GM18870 (cell line): ENCODE measurements around the gene HNRNPUL1.
"Not testable (repeated sequence)": the region's sequence is repeated elsewhere in the genome, so short reads cannot be mapped to it uniquely, and the experiment has no call there.

Experiments used
- ATAC-seq: cut with Tn5 transposase; IDR thresholded peaks from one replicate; pipeline ENCODE4 v1.9.1; 2021; ENCODE audit warnings: moderate library complexity; ENCODE audit not compliant: unreplicated experiment

The HNRNPUL1 gene

GRCh38 chr19:41324231-41324702, 60.1 kb downstream of the HNRNPUL1 start:
- ATAC-seq, result no peak

DNA sequence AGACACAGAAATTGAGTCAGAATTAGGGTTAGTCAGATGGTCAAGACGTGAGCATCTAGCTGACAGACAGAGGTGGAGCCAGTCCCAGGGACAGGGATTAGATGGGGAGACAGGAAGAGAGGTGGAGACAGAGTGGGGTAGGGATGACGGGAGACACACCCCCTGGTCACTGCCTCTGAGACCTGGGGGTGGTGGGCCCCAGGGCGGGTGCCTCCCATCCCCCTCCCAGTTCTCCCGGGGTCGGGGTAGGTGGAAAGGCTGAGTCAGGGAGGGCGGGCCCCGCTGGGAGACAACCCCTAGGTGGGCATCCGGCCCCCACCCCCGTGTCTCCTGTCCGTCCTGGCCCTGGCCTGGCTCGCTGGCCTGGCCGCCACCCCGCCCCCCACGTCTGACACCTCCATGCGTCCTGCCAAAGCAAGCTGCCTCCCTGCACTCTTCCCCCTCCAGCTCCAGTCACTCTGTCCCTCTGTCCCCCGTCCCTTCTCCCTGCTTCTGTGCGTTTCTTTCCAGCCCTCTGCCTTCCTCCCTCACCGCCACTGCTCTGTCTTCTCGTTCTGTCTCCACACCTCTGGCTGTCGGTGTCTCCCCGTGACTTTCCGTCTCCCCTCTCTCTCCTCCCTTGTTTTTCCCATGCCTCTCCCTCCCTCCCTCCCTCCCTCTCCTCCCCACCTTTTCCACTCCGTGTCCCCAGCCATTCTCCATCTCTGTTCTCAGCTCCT, 60.9 kb downstream of the HNRNPUL1 start:
- ATAC-seq, result no peak

DNA sequence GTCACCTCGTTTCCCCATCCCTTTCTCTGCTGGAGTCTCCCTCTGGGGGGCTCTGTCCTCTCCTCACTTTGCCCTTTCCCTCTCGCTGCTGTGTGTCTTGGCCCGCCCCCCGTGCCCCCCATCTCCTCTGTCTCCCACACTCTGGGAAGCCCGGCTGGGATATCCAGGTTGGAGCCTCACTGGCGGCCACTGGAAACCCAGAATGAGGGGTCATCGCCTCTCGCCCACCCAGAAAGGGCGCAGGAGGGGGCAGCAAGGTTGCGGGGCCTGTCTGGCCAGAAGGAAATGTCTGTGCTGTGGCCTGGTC, 61.4 kb downstream of the HNRNPUL1 start:
- ATAC-seq, result no peak

- no peak for ATAC-seq
Observed at GRCh38 chr19:41325947-41326706, 62.0 kb downstream of the HNRNPUL1 start.

DNA sequence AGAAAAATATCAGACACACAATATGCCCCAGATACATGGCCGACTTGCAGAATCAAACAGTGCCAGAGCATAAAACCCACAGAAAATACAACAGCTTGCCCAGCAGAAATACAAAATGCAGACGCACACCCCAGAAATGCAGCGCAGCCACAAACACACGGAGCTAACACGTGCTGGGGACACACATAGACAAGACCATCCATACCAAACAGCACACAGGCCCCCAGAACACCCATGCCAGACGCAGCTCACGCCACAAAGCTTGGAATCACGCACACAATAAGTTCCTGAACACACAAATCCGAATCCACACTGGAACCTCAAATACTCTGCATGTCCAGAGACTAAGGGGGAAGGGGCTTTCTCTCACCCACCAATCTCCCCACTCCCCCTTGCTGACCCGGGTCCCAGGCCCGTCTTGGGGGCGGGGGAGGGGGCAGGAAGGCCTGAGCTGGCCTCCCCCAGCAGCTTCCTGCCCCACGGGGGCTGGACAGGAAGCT, 63.0 kb downstream of the HNRNPUL1 start:
- ATAC-seq, result no peak

GRCh38 chr19:41327576-41328156, 63.5 kb downstream of the HNRNPUL1 start:
- ATAC-seq, result no peak

DNA sequence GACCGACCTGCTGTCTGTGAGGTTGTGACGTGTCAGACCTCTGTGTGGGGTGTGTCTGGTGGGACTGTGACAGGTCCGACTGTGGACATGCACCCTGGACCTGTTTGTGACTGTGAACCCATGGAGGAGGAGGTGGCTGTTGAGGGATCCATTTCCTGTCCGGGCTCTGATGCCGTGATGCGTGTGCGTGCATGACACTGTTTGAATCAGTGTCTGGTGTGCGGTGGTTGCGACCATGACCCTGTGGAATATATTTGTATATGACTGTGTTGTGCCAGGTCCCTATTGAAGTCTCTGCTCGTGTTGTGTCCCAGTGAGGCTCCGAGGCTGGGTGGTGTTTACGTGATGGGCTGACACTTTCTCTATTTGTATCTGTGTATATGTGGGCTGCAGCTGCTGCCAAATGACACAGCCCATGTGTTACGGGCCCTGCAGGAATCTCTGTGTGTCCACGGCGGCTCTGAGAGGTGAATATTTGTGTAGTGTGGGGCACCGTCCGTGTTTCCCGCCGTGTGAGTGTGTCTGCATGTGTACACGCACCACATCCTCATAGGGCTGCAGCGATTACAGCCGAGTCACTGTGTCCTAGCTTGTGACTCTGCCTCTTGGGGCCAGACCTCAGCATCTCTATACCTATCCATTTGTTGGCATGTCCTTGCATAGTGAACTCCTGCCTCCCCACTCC, 64.1 kb downstream of the HNRNPUL1 start:
- ATAC-seq, result no peak

DNA sequence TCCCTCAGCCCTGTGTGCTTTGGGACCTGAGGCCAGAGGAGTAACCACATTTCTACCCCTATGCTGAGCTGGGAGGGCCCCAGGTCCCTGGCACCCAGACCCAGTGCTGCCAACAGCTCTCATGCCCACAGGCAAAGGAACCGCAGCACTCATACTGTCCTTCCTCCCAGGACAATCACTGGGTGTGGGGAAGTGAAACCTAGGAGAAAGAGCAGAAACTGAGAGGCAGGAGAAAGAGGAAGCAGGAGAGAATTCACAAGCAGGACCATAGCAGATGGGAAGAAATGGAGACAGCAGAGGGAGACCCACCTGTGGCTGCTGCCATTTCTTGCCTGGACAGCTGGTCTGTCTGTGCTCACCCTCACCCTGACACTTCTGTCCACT, 64.7 kb downstream of the HNRNPUL1 start:
- no peak for ATAC-seq

- no peak for ATAC-seq
Observed at GRCh38 chr19:41330481-41330880, 66.3 kb downstream of the HNRNPUL1 start.

DNA sequence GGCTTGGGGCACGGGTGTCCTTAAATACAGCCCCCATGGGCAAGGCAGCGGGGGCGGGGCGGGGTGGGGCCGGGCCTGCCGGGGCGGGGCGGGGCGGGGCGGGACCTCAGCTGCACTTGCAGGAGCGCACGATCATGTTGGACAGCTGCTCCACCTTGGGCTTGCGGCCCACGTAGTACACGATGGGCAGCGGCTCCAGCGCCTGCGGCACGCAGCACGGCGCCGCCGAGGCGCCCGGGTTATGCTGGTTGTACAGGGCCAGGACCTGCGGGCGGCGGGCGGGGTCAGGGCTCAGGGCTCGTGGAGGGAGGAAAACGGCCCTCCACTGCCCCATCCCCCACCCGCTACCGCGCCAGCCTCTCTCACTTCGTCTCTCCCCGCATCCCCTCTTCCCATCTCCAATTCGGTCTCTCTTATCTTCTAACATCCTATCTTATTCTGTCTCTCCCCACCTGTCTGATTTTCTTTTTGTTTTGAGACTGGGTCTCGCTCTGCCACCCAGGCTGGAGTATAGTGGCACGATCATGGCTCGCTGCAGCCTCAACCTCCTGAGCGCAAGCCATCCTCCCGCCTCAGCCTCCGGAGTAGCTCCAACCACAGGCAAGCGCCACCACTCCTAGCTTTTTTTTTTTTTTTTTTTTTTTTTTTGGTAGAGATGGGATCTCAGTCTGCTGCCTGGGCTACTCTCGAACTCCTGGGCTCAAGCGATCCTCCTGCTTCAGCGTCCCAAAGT, 66.9 kb downstream of the HNRNPUL1 start:
- ATAC-seq, result no peak

GRCh38 chr19:41332000-41332399, 67.8 kb downstream of the HNRNPUL1 start:
- no peak for ATAC-seq

DNA sequence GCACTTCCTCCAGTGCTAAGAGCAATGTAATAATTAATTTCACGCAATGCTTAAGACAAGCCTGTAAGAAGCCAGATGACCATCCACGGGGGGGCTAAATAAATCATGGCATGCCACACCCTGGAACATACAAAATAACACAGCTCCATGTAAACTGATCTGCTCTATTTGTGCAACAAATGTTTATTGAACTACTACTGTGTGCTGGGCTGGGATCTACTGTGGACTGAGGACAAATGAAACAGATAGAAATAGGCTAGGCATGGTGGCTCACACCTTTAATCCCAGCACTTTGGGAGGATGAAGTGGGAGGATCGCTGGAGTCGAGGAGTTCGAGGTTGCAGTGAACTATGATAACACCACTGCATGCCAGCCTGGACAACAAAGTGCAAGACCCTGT, 68.3 kb downstream of the HNRNPUL1 start:
- ATAC-seq, result no peak

DNA sequence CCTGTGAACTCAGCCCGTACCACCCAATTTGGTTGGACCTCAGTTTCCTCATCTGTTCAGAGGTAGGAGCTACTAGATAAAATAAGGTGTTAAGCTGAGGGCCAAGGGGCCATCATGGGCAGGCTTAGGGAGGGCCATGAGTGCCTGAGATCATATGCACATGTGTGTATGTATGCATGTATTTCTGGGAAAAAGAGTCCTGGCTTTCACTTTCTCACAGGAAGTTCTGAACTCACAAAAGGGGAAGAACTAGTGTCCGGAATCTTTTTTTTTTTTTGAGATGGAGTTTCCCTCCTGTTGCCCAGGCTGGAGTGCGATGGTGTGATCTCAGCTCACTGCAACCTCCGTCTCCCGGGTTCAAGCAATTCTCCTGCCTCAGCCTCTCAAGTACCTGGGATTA, 70.6 kb downstream of the HNRNPUL1 start:
- no peak for ATAC-seq

- ATAC-seq, result no peak
Observed at GRCh38 chr19:41335467-41335866, 71.3 kb downstream of the HNRNPUL1 start.

GRCh38 chr19:41339936-41340335, 75.8 kb downstream of the HNRNPUL1 start:
- no peak for ATAC-seq

- no peak for ATAC-seq
Observed at GRCh38 chr19:41341669-41342490, 77.7 kb downstream of the HNRNPUL1 start.

GRCh38 chr19:41344162-41344561, 80.0 kb downstream of the HNRNPUL1 start:
- ATAC-seq, result no peak

- ATAC-seq, result not testable (repeated sequence)
Observed at GRCh38 chr19:41346916-41347315, 82.7 kb downstream of the HNRNPUL1 start.

DNA sequence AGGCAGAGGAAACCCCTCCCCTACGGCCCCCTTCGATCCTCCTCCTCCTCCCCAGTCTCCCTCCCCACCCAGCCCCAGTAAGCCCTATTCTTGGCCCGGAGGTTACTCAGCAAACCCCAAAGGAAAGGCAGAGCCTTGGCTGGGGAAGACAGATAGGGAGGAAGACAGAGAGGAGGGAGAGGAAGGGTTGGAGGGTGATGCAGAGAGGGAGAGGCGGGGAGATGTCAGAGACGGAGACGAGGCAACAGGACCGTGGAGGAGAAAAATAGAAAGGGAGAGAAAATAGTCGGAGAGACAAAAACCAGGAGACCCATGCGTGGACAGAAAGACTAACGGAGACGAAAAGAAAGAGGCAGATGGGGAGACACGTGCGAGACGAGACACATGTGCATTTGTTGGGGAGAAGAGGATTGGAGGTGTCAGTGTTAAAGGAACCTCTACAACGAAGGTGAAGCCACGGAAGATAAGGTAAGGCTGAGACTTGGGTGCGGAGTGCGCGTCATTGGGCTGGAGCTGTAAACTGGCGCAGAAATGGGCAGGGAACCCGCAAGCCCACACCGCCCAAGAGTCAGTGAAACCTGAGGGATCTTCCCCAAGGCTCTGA, 86.7 kb downstream of the HNRNPUL1 start:
- no peak for ATAC-seq
